IMR-90 (cell line): ENCODE data around the gene PRPH2. TPM values are rescaled to one million over a fixed set of nuclear protein-coding genes. Genes with fewer than 3 reads are reported as not detected.

ENCODE experiments used
- ATAC-seq: fragments of 200-7000 bp; cut with Tn5 transposase; 2 replicates; pipeline ENCODE4 v1.9.1; 2020; ENCODE audit warnings: low read depth, mild to moderate bottlenecking, moderate library complexity
- BruUV-seq: library from RNA; stranded (reverse); fragments of 400-500 nt; replicated peaks from 2 replicates; lab custom pipeline; 2021; lab: Mats Ljungman, UMichigan
- CTCF ChIA-PET: fragments of 300-600 bp; formaldehyde crosslinking; extraction: SDS; loops from one replicate; lab custom pipeline; 2021; ENCODE audit warnings: antibody characterized with exemption; lab: Yijun Ruan, JAX
- POLR2A ChIA-PET: fragments of 300-600 bp; sonication (Branson Sonifier 250); formaldehyde crosslinking; loops from one replicate; lab custom pipeline; 2022; ENCODE audit warnings: antibody characterized with exemption; ENCODE audit not compliant: unreplicated experiment; lab: Charles Lee
- DNase-seq: peaks from one replicate; pipeline ENCODE4 v3.0.0; 2013
- H2AFZ ChIP-seq: replicated peaks from 2 replicates; pipeline ENCODE3; 2013; ENCODE audit warnings: low read length, mild to moderate bottlenecking; ENCODE audit not compliant: poor library complexity
- H2AK5ac ChIP-seq: 2 replicates; pipeline ENCODE4 v1.6.1; 2013; ENCODE audit warnings: low read depth, low read length, inconsistent platforms
- H2AK9ac ChIP-seq: replicated peaks from 2 replicates; pipeline ENCODE3; 2013; ENCODE audit warnings: mild to moderate bottlenecking, low read depth, low read length, moderate library complexity; ENCODE audit not compliant: poor library complexity
- H2BK120ac ChIP-seq: 2 replicates; pipeline ENCODE4 v1.6.1; 2013; ENCODE audit warnings: low read depth, low read length, inconsistent platforms
- H2BK15ac ChIP-seq: 3 replicates; pipeline ENCODE4 v1.6.1; 2013; ENCODE audit warnings: low read depth, low read length, inconsistent platforms
- H2BK20ac ChIP-seq: 2 replicates; pipeline ENCODE4 v1.6.1; 2013; ENCODE audit warnings: low read depth, mild to moderate bottlenecking, inconsistent platforms, low read length, moderate library complexity
- H2BK5ac ChIP-seq: 2 replicates; pipeline ENCODE4 v1.6.1; 2013; ENCODE audit warnings: mild to moderate bottlenecking, low read depth, low read length, inconsistent platforms; ENCODE audit not compliant: poor library complexity, severe bottlenecking
- H3K14ac ChIP-seq: replicated peaks from 2 replicates; pipeline ENCODE4 v1.6.1; 2013; ENCODE audit warnings: low read depth, low read length, inconsistent platforms
- H3K18ac ChIP-seq: 2 replicates; pipeline ENCODE4 v1.6.1; 2013; ENCODE audit warnings: low read depth, low read length, control low read depth
- H3K23ac ChIP-seq: 2 replicates; pipeline ENCODE4 v1.6.1; 2013; ENCODE audit warnings: low read depth, low read length, inconsistent platforms
- H3K27ac ChIP-seq: 2 replicates; pipeline ENCODE4 v1.5.1; 2013; ENCODE audit warnings: mild to moderate bottlenecking, control low read depth, low read length; ENCODE audit not compliant: insufficient read depth
- H3K27me3 ChIP-seq: 2 replicates; pipeline ENCODE4 v1.6.1; 2013; ENCODE audit warnings: low read length; ENCODE audit not compliant: control insufficient read depth, insufficient read depth
- H3K36me3 ChIP-seq: 2 replicates; pipeline ENCODE4 v1.6.1; 2013; ENCODE audit warnings: low read length, mixed read lengths; ENCODE audit not compliant: control insufficient read depth, insufficient read depth
- H3K4ac ChIP-seq: 2 replicates; pipeline ENCODE4 v1.6.1; 2013; ENCODE audit warnings: low read depth, low read length, inconsistent platforms
- H3K4me1 ChIP-seq: 2 replicates; pipeline ENCODE4 v1.6.1; 2013; ENCODE audit warnings: low read length, mixed read lengths; ENCODE audit not compliant: control insufficient read depth, insufficient read depth
- H3K4me2 ChIP-seq: 2 replicates; pipeline ENCODE4 v1.6.1; 2013; ENCODE audit warnings: low read depth, mild to moderate bottlenecking, control low read depth, low read length, moderate library complexity
- H3K4me3 ChIP-seq: 2 replicates; pipeline ENCODE4 v1.5.1; 2013; ENCODE audit warnings: low read depth, mild to moderate bottlenecking, control low read depth, low read length, moderate library complexity; ENCODE audit not compliant: insufficient read depth
- H3K56ac ChIP-seq: 2 replicates; pipeline ENCODE4 v1.6.1; 2013; ENCODE audit warnings: low read length, inconsistent platforms; ENCODE audit not compliant: insufficient read depth; ENCODE audit errors: extremely low read depth
- H3K79me1 ChIP-seq, 2 experiments: 2 replicates each; pipeline ENCODE4 v1.6.1; 2013; ENCODE audit warnings: low read length in 2 of 2, inconsistent platforms in 1 of 2, low read depth in 1 of 2
- H3K9ac ChIP-seq: 2 replicates; pipeline ENCODE4 v1.6.1; 2013; ENCODE audit warnings: low read depth, low read length, control low read depth
- H3K9me1 ChIP-seq: 2 replicates; pipeline ENCODE4 v1.6.1; 2013; ENCODE audit warnings: low read length, inconsistent platforms; ENCODE audit not compliant: insufficient read depth
- H3K9me3 ChIP-seq: 2 replicates; pipeline ENCODE4 v1.6.1; 2013; ENCODE audit warnings: low read length; ENCODE audit not compliant: control insufficient read depth, insufficient read depth
- H4K20me1 ChIP-seq: 2 replicates; pipeline ENCODE4 v1.6.1; 2013; ENCODE audit warnings: low read length, inconsistent platforms; ENCODE audit not compliant: insufficient read depth
- H4K5ac ChIP-seq: 2 replicates; pipeline ENCODE4 v1.6.1; 2013; ENCODE audit warnings: mild to moderate bottlenecking, low read depth, low read length, control low read depth
- H4K8ac ChIP-seq, 2 experiments: 2 replicates each; pipeline ENCODE4 v1.6.1; 2013; ENCODE audit warnings: low read depth in 2 of 2, low read length in 2 of 2, control low read depth in 1 of 2, inconsistent platforms in 1 of 2
- H4K91ac ChIP-seq: 2 replicates; pipeline ENCODE4 v1.6.1; 2013; ENCODE audit warnings: low read depth, low read length, inconsistent platforms; ENCODE audit not compliant: insufficient read depth
- FOS ChIP-seq: fragments of 150-350 bp; IDR thresholded peaks from 2 replicates; pipeline ENCODE4 v1.6.1; 2016; ENCODE audit warnings: low read depth, low read length
- WGBS, 2 experiments: methylation state at CpG; one replicate each; pipeline versions ENCODE4 v1.1.5 to v1.1.7; 2013; ENCODE audit warnings: missing lambda C conversion rate in 2 of 2; ENCODE audit not compliant: insufficient read length in 1 of 2; ENCODE audit errors: extremely low coverage in 2 of 2; 5-methylcytosine and 5-hydroxymethylcytosine counted together
- dilution Hi-C: fragments of 300-500 bp; cut with HindIII; formaldehyde crosslinking; loops from one replicate; pipeline ENCODE4 v1.14.3; 2018; ENCODE audit warnings: low sequenced_read_pairs; ENCODE audit not compliant: unreplicated experiment
- in situ Hi-C: fragments of 300-500 bp; cut with MboI; formaldehyde crosslinking; loops from 3 replicates; pipeline ENCODE4 v1.14.3; 2019; ENCODE audit warnings: low sequenced_read_pairs, inconsistent platforms, mixed read lengths
- intact Hi-C: fragments of 100-400 bp; cut with micrococcal nuclease; formaldehyde crosslinking; loops from 2 replicates; pipeline ENCODE4 v1.10.0; 2022
- polyA plus RNA-seq, 3 experiments: library from polyadenylated mRNA; depleted of rRNA; stranded (reverse); fragments of >200 nt; gene quantifications; 2 replicates each; pipeline ENCODE4 v1.2.3, GENCODE V29; 2012; ENCODE audit warnings: low replicate concordance in 1 of 3
- total RNA-seq: library from RNA; depleted of rRNA; stranded (reverse); fragments of >200 nt; gene quantifications from 2 replicates; pipeline ENCODE4 v1.2.3, GENCODE V29; 2012

Gene PRPH2
- total and polyA plus RNA-seq, 2 of the 4 experiments (the other 2 are of a cell fraction): 1.0 to 1.1 TPM

DNA sequence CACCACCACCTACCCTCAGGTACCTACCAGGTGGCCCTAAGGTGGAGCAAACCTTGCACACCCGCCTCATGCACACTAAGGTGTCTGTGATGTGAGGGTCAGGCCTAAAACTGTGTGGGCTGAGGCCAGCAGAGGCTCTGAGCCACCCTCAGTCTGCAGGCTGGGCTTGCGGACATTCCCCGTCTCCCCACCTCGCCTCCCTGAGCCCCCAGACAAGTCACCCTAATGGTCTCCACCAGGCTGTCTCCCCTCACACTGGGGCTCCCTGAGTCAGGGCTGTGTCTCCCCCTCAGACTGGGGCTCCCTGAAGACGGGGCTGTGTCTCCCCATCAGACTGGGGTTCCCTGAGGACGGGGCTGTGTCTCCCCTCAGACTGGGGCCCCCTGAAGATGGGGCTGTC lies 12.5 kb downstream of the PRPH2 start:
- no peak for ATAC-seq

More for the DNA sequence above, 12.5 kb downstream of the PRPH2 start:
- no peak overlapping the region for H3K14ac ChIP-seq
- CTCF ChIA-PET: no interaction called here
- peaks cover 8% of the 10 kb centered on the region; the same call in 1 of the 2 replicates for H3K9me1 ChIP-seq
- no peak overlapping the region for H4K5ac ChIP-seq
- H3K4me2 ChIP-seq: no peak overlapping the region
- no peaks in the 10 kb centered on the region for H3K36me3 ChIP-seq
- H3K27ac ChIP-seq: no peak overlapping the region
- H3K18ac ChIP-seq: no peak overlapping the region
- POLR2A ChIA-PET: no interaction called here
- no peaks in the 10 kb centered on the region for H4K20me1 ChIP-seq
- dilution Hi-C loops (no loop called here), in situ Hi-C loops (no loop called here), intact Hi-C loops (no loop called here)
- H3K9me3 ChIP-seq: peaks cover 9% of the 10 kb centered on the region
- no peak overlapping the region for H2BK15ac ChIP-seq
- no peak overlapping the region for H3K4me3 ChIP-seq
- H4K91ac ChIP-seq: no peak overlapping the region
- H3K23ac ChIP-seq: no peak overlapping the region
- H3K9ac ChIP-seq: no peak overlapping the region
- no peak overlapping the region for H4K8ac ChIP-seq
- H3K79me1 ChIP-seq: peaks cover 0 to 2% of the 10 kb centered on the region in 2 experiments; a peak in 1 of 4 replicates
- no peak overlapping the region for H2AK9ac ChIP-seq
- no peak overlapping the region for H3K4ac ChIP-seq
- H3K4me1 ChIP-seq: no peaks in the 10 kb centered on the region
- WGBS, 2 experiments: 92% methylated on average over 4 of the region's 6 CpGs; no CpG with 5 or more reads in 1 of the 2 experiments
- H2AK5ac ChIP-seq: peak overlapping the region; percentile 16
- peak overlapping the region; percentile 23 for H2AFZ ChIP-seq
- no TSS peak for BruUV-seq
- TF ChIP-seq FOS: no peak
- 0 out of 2 replicates have a peak overlapping the region, but pooled peaks have one; percentile 39 for H2BK20ac ChIP-seq
- no peak overlapping the region for H3K56ac ChIP-seq
- DNase-seq: no peak
- no peaks in the 10 kb centered on the region for H3K27me3 ChIP-seq
- no peak overlapping the region for H2BK5ac ChIP-seq
- no peak overlapping the region for H2BK120ac ChIP-seq
